Skeletal muscle tissue (tissue), 4 donors: ENCODE results near the gene HMCN1. TPM values are rescaled to one million over a fixed set of nuclear protein-coding genes. Genes with fewer than 3 reads are reported as not detected.

Experiments
- H3K27ac ChIP-seq: one replicate; pipeline ENCODE4 v1.7.0; 2013; ENCODE audit warnings: mild to moderate bottlenecking, low read depth, low read length, inconsistent platforms
- H3K27me3 ChIP-seq, 3 donors: one replicate each; pipeline ENCODE4 v1.7.0; 2013; ENCODE audit warnings: low read length in 3 of 3; ENCODE audit not compliant: control insufficient read depth in 3 of 3, insufficient read depth in 3 of 3
- H3K36me3 ChIP-seq, 3 donors: one replicate each; pipeline ENCODE4 v1.7.0; 2013; ENCODE audit warnings: low read length in 3 of 3; ENCODE audit not compliant: control insufficient read depth in 3 of 3, insufficient read depth in 3 of 3
- H3K4me1 ChIP-seq, 3 donors: one replicate each; pipeline ENCODE4 v1.7.0; 2013; ENCODE audit warnings: low read length in 3 of 3, mild to moderate bottlenecking in 3 of 3; ENCODE audit not compliant: control insufficient read depth in 3 of 3, insufficient read depth in 3 of 3
- H3K4me3 ChIP-seq, 3 donors: one replicate each; pipeline ENCODE4 v1.7.0; 2013; ENCODE audit warnings: low read length in 3 of 3
- H3K9ac ChIP-seq, 3 donors: one replicate each; pipeline ENCODE4 v1.7.0; 2013; ENCODE audit warnings: low read length in 3 of 3, mild to moderate bottlenecking in 3 of 3, moderate library complexity in 2 of 3, low read depth in 1 of 3
- H3K9me3 ChIP-seq, 3 donors: one replicate each; pipeline ENCODE4 v1.7.0; 2013; ENCODE audit warnings: low read length in 3 of 3; ENCODE audit not compliant: control insufficient read depth in 3 of 3
- total RNA-seq: library from RNA; depleted of rRNA; stranded (reverse); fragments of >200 nt; gene quantifications from one replicate; pipeline ENCODE4 v1.2.3, GENCODE V29; 2014
- donor health status: Osteomylitis.

The HMCN1 gene
- total RNA-seq, 1 donor from 2014 or later, result 16.7 TPM

DNA sequence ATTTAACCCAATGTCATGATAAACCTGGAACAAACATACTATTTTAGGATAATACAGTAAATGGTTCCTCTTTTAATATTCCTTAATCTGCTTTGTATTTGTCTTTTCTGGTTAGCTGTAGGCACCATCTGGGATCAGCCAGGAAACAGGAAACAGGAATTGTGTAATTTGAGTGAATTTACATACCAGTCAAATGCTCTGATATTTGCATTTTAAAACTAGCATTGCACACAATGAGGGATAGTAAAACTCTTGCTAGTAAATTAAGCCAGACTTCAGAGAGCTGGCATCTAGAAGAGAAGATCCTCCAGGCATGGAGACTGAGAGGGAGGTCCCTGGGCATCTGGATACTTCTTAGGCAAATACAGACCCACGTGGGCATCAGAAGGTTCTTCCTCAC is 103.5 kb downstream of the HMCN1 start:
- Histone ChIP-seq H3K9me3 (no peaks in the 10 kb centered on the region), H3K27ac (no peak overlapping the region), H3K9ac (no peak overlapping the region), H3K4me3 (no peak overlapping the region), H3K27me3 (no peaks in the 10 kb centered on the region), H3K4me1 (peaks cover 0 to 3% (median 0%) of the 10 kb centered on the region in 3 donors), H3K36me3 (no peaks in the 10 kb centered on the region)

DNA sequence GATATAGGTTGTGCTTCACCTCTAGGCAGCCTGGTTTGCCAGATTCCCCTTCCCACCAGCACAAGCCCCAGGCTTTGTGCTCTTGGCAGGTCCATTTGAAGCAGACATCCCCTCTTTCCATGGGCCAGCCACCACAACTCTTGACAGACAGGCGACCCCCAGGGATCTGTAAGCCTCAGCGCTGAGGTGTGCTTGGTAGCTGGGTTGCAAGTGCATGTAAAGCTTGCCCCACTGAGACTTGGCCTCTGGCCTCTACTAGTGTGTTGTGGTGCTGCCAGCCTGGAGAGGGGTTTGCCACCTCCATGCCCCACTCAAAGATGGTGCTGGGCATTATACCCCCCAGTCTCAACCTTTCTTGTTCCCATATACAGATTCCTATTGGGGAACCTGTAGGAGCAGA is 103.9 kb downstream of the HMCN1 start:
- H3K27ac ChIP-seq, result no peak overlapping the region
- no peaks in the 10 kb centered on the region for H3K36me3 ChIP-seq
- H3K9ac ChIP-seq, result no peak overlapping the region
- no peak overlapping the region for H3K4me3 ChIP-seq
- no peaks in the 10 kb centered on the region for H3K27me3 ChIP-seq
- no peaks in the 10 kb centered on the region for H3K9me3 ChIP-seq
- H3K4me1 ChIP-seq, result peaks cover 0 to 3% (median 0%) of the 10 kb centered on the region in 3 donors

DNA sequence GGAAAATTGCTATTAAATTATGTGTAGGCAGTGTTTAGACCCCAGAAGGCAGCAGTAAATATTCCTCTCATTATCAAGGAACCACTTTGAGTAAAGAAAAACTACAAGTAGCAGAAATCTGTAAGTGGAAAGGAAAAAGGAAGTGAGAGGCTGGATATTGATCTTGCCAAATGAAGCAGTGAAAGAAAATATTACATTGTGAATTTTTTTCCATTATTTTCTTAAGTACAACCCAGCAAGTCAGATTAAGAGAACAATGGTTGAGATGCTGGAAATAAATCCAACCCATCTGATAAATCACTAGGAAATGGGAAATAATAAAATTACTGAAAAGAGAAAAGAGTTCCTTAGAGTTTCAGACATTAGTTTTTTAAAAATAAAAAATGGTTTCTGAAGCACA is 106.7 kb downstream of the HMCN1 start:
- Histone ChIP-seq H3K27me3 (no peaks in the 10 kb centered on the region), H3K4me1 (peaks cover 0 to 3% (median 0%) of the 10 kb centered on the region in 3 donors), H3K9ac (no peak overlapping the region), H3K4me3 (no peak overlapping the region), H3K36me3 (no peaks in the 10 kb centered on the region), H3K9me3 (no peaks in the 10 kb centered on the region), H3K27ac (no peak overlapping the region)

DNA sequence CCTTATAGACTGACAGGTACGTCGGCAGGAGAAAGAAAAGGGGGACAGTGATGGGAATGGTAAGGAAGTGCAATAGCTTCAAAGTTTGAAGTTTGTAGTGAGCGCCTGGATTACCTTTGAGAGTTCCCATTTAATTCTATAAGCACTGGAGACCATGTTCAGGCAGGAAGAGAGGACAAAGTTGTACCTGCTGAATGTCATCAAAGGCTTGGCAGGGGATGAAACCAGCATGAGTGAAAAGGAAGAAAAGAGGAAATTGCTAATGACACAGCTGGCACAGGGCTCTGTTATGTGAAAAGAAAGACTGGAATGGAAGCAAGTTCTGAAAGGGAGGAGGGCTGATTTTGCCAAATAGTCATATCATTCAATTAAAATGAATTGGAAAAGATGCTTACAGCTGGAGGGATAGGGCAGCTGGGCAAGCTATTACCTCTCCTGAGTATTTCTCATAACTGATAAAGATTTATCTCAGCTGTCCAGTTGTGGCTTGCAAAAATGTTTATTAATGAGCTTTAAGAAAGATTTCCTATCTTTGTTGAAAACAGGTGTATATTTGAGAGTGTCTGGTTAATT is 109.2 kb downstream of the HMCN1 start:
- Histone ChIP-seq H3K9me3 (no peaks in the 10 kb centered on the region), H3K9ac (no peak overlapping the region), H3K4me3 (no peak overlapping the region)

DNA sequence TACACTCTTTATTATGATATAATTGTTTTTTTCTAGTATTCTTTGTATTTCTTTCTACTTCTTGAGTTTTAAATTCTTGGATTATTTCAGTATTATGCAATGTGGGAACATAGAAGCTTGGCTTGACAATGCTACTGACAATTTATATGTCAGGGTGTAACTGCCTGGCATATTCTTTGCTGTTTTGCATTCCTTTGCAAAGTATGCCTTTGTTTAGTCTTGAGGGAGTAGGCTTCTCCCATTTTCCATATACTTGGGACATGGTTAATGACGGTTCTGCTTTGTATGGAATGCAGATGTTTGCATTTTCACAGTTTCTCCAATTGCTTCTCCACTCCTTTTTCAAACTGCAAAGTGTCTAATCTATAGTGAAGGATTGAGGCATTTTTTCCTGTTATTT is 109.8 kb downstream of the HMCN1 start:
- Histone ChIP-seq H3K4me3 (no peak overlapping the region), H3K27ac (no peak overlapping the region), H3K9ac (no peak overlapping the region), H3K27me3 (no peaks in the 10 kb centered on the region), H3K9me3 (no peaks in the 10 kb centered on the region), H3K4me1 (peaks cover 0 to 3% (median 0%) of the 10 kb centered on the region in 3 donors), H3K36me3 (no peaks in the 10 kb centered on the region)

More for the DNA sequence above, 109.2 kb downstream of the HMCN1 start:
- Histone ChIP-seq H3K27me3 (no peaks in the 10 kb centered on the region), H3K4me1 (peaks cover 0 to 3% (median 0%) of the 10 kb centered on the region in 3 donors), H3K36me3 (no peaks in the 10 kb centered on the region), H3K27ac (no peak overlapping the region)

DNA sequence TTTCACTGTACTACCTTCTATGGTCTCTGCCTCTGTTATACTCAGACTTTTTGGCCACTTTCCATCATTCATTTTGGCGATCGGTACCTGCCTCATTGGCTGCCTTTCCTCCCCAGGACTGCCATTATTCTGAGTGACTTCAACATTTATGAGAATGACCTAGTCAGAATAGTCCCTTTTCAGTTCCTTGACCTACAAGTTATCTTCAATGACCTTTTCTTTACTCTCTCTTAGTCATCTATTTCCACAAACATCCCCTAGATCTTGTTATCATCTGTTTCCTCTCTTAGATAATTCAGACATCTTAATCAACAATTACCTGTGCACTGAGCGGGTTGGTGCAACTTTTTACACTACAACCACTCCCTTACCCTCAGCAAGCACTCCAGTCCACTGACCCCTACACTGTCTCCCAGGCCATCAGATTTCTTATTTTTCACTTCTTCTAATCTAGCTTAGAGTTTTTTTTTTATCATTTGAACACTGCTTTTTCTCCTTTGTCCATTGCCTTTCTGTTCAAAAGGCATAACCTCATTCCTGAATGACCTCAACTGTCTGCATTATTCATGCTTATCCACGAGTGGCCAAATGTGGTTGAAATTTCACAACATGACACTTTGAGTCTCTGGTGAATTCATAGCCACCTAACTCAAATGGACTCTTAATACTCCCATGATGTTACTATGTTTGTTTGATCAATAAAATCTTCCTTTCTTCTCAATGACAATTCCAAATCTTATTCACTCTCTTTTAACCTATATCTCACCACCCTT is 112.7 kb downstream of the HMCN1 start:
- Histone ChIP-seq H3K27me3 (no peaks in the 10 kb centered on the region), H3K27ac (no peak overlapping the region), H3K4me1 (no peaks in the 10 kb centered on the region), H3K4me3 (no peak overlapping the region), H3K9me3 (no peaks in the 10 kb centered on the region), H3K36me3 (no peaks in the 10 kb centered on the region), H3K9ac (no peak overlapping the region)

DNA sequence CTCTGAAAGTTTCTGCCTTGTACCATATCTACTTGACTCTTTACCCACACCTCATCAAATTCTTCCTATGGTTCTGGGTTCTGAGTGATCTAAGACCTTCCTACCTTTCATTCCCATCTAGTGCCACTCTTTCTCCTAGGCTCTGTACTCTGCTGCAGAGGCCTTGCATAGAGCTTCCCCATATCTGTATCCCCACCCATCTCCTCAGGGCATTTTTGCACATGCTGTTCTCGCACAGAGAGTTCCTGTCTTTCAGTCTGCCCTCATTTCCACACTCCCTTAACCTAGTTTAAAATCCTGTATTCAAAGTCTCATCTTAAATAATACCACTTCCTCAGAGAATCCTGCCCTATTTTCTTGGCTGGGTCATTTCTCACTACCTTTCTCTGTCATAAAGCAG is 114.8 kb downstream of the HMCN1 start:
- Histone ChIP-seq H3K27ac (no peak overlapping the region), H3K4me3 (no peak overlapping the region), H3K36me3 (no peaks in the 10 kb centered on the region)

DNA sequence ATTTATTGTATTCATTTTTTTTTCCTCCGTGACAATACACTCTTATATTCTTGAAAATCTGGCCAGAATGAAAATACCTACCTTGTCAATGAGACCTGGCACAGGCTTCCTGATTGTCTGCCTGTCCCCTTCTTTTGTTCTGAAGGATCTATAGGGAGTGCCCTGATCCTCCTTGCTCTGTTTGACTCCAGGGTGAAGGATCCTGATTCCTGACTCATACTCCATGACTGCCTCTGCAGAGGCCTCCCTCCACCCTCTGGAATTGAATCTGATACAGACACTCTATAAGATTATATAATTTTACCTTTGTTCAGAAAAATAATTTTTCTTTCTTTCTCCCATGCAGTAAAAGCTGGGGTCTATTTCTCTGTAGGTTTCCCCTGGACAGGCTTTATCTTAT is 116.2 kb downstream of the HMCN1 start:
- Histone ChIP-seq H3K27me3 (no peaks in the 10 kb centered on the region), H3K9ac (no peak overlapping the region), H3K9me3 (no peaks in the 10 kb centered on the region), H3K27ac (no peak overlapping the region), H3K36me3 (no peaks in the 10 kb centered on the region), H3K4me3 (no peak overlapping the region), H3K4me1 (no peaks in the 10 kb centered on the region)

More for the DNA sequence above, 114.8 kb downstream of the HMCN1 start:
- no peak overlapping the region for H3K9ac ChIP-seq
- no peaks in the 10 kb centered on the region for H3K27me3 ChIP-seq
- H3K9me3 ChIP-seq, result no peaks in the 10 kb centered on the region
- H3K4me1 ChIP-seq, result no peaks in the 10 kb centered on the region

DNA sequence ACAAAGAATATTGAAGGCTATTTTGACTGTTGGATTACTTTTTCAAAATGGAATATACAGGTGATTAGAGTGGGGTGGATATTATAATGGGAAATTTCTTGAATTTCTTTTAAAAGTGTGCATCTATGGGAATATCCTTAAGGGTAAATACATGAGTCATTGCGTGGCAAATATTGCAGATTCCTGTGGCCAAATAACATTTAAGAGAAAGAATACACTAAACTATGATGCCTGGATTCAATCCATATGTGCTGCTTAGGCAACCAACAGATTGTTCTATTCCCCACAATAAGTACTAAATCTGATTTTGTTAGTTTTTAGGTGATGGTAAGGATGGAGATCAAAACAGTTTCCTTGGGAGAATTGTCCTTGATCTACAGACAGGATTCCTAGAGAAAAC is 119.5 kb downstream of the HMCN1 start:
- Histone ChIP-seq H3K36me3 (no peaks in the 10 kb centered on the region), H3K4me3 (no peak overlapping the region), H3K9me3 (no peaks in the 10 kb centered on the region), H3K9ac (no peak overlapping the region), H3K27ac (no peak overlapping the region), H3K4me1 (no peaks in the 10 kb centered on the region), H3K27me3 (no peaks in the 10 kb centered on the region)

DNA sequence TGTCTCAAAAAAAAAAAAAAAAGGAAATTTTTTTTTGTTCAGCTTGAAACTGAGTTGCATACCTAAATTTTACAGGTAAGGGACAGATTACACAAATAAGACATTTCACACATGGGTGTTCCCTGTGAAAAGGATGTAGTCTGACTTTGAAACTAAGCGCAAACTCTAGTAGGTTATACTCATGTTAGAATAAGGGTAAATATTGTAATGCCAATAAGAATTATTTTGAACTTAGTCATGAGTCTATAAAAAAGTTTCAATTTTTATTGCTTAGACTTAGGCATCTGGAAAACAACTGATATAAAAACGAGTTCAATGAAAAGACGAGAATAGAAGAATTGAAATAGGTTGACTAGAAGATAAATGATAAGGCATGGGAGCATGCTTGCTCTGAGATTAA is 122.3 kb downstream of the HMCN1 start:
- Histone ChIP-seq H3K4me3 (no peak overlapping the region), H3K9ac (no peak overlapping the region), H3K9me3 (no peaks in the 10 kb centered on the region), H3K27ac (no peak overlapping the region), H3K4me1 (no peaks in the 10 kb centered on the region), H3K36me3 (no peaks in the 10 kb centered on the region), H3K27me3 (no peaks in the 10 kb centered on the region)
